Esophagus muscularis mucosa (tissue), 4 donors: ENCODE measurements around the gene FXYD3. TPM values are rescaled to one million over a fixed set of nuclear protein-coding genes. Genes with fewer than 3 reads are reported as not detected.

ENCODE experiments used
- DNase-seq: peaks from one replicate; pipeline ENCODE4 v3.0.0-alpha.2; 2017; ENCODE audit errors: extremely low spot score
- H3K27ac ChIP-seq, 4 donors: fragments of 200-600 bp; sonication (generic); replicated peaks in 1 of 4; 1 replicate in 3 of 4; 2 replicates in 1 of 4; pipeline ENCODE4 v1.5.1; 2016 to 2019; ENCODE audit warnings: mild to moderate bottlenecking in 1 of 4
- H3K27me3 ChIP-seq, 4 donors: fragments of 200-600 bp; sonication (generic); one replicate each; pipeline versions ENCODE4 v1.5.1 to v1.6.0; 2016 to 2019
- H3K36me3 ChIP-seq, 4 donors: fragments of 200-600 bp; sonication (generic); one replicate each; pipeline ENCODE4 v1.5.1; 2016 to 2019
- H3K4me1 ChIP-seq, 4 donors: fragments of 200-600 bp; sonication (generic); one replicate each; pipeline ENCODE4 v1.5.1; 2016 to 2019
- H3K4me3 ChIP-seq, 4 donors: fragments of 200-600 bp; sonication (generic); 1 replicate in 2 of 4; 2 replicates in 2 of 4; pipeline ENCODE4 v1.5.1; 2016 to 2019; ENCODE audit warnings: mild to moderate bottlenecking in 4 of 4, moderate library complexity in 1 of 4
- H3K9me3 ChIP-seq, 4 donors: fragments of 200-600 bp; sonication (generic); 1 replicate in 3 of 4; 2 replicates in 1 of 4; pipeline ENCODE4 v1.5.1; 2016 to 2019
- EP300 ChIP-seq: sonication (generic); formaldehyde crosslinking; IDR thresholded peaks from one replicate; pipeline ENCODE4 v1.6.1; 2017; ENCODE audit warnings: antibody characterized with exemption
- POLR2A ChIP-seq: fragments of 450-650 bp; IDR thresholded peaks from one replicate; pipeline ENCODE4 v1.6.1; 2017; ENCODE audit warnings: antibody characterized with exemption, moderate library complexity, mild to moderate bottlenecking, low read depth
- POLR2AphosphoS5 ChIP-seq, 2 donors: sonication (generic); formaldehyde crosslinking; IDR thresholded peaks; one replicate each; pipeline ENCODE4 v1.6.1; 2017; ENCODE audit warnings: antibody characterized with exemption in 2 of 2
- WGBS: methylation state at CpG from one replicate; pipeline ENCODE4 v1.1.5; 2018; 5-methylcytosine and 5-hydroxymethylcytosine counted together
- intact Hi-C: fragments of 100-400 bp; cut with DNase I; formaldehyde crosslinking; loops from one replicate; pipeline ENCODE4 v1.15.1; 2023
- total RNA-seq, 4 donors: library from RNA; depleted of rRNA; stranded (reverse); fragments of >200 nt; gene quantifications; one replicate each; pipeline versions ENCODE4 v1.1.0 to v1.2.1, GENCODE V29; 2016
- TF ChIP-seq, protein P1 (sequence below), 3 experiments: fragments of 200-600 bp in 2 of 3; fragments of 450-650 bp in 1 of 3; sonication (generic) in 2 of 3; IDR thresholded peaks; one replicate each; pipeline ENCODE4 v1.5.1; 2017 to 2019; ENCODE audit warnings: antibody characterized with exemption in 3 of 3, mild to moderate bottlenecking in 2 of 3, moderate library complexity in 1 of 3

FXYD3 gene
- total RNA-seq, 4 donors from 2014 or later, result 0.83 to 3.8 (median 3.1) TPM

DNA sequence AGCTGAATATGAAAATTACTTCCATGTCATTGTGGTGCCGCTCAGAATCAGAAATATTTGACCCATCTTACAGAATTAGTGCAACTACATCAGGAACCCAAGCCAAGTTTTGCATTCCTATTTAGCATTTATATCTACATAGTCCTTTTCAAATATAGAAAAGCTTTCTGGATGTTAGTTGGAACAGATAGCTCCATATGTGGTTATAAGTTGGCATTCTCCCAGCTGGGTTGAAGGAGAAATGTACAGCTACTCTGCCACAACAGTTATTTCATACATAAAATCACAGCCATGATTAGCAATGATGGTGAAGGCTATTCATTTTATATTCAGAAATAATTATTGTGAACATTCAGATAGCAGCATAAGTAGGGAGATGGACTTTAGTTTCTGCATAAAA, 45.9 kb upstream of the FXYD3 start:
- no peak overlapping the region for H3K4me3 ChIP-seq
- no peak for DNase-seq
- H3K27me3 ChIP-seq, result peaks cover 0 to 23% (median 0%) of the 10 kb centered on the region in 4 donors
- 33% methylated on average over 1 of the region's 1 CpG for WGBS
- no peaks in the 10 kb centered on the region for H3K36me3 ChIP-seq
- peaks cover 0 to 9% (median 7%) of the 10 kb centered on the region in 4 donors for H3K9me3 ChIP-seq
- TF ChIP-seq, protein P1, sequence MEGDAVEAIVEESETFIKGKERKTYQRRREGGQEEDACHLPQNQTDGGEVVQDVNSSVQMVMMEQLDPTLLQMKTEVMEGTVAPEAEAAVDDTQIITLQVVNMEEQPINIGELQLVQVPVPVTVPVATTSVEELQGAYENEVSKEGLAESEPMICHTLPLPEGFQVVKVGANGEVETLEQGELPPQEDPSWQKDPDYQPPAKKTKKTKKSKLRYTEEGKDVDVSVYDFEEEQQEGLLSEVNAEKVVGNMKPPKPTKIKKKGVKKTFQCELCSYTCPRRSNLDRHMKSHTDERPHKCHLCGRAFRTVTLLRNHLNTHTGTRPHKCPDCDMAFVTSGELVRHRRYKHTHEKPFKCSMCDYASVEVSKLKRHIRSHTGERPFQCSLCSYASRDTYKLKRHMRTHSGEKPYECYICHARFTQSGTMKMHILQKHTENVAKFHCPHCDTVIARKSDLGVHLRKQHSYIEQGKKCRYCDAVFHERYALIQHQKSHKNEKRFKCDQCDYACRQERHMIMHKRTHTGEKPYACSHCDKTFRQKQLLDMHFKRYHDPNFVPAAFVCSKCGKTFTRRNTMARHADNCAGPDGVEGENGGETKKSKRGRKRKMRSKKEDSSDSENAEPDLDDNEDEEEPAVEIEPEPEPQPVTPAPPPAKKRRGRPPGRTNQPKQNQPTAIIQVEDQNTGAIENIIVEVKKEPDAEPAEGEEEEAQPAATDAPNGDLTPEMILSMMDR (IDR thresholded peaks at IDR 0.05), result no peak
- H3K4me1 ChIP-seq, result peaks cover 0 to 4% (median 2%) of the 10 kb centered on the region in 4 donors
- intact Hi-C loops, result loop anchor here (5.0 kb wide), 1 partner anchor 73 kb away; the partner anchor contains the start of gene FXYD7
- H3K27ac ChIP-seq, result no peak overlapping the region

DNA sequence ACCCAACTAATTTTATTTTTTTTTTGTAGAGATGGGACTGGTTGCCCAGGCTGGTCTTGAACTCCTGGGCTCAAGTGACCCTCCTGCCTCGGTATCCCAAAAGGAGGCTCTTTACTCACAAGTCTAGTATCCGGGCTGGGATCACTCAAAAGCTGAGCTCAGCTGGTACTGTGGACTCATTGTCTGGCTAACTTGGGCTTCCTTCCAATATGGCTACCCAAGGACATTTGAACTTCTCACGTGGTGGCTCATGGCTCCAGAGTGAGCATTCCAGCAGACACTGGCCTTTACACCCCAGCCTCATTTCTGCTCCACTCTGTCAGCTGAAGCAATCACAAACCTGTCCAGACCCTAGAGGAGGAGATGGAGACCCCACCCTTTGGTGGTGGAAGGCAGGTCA, 45.2 kb upstream of the FXYD3 start:
- no peak for DNase-seq
- Histone ChIP-seq H3K9me3 (peaks cover 0 to 9% (median 7%) of the 10 kb centered on the region in 4 donors), H3K27ac (no peak overlapping the region), H3K4me3 (no peak overlapping the region), H3K27me3 (peaks cover 0 to 19% (median 0%) of the 10 kb centered on the region in 4 donors), H3K4me1 (peaks cover 0 to 4% (median 2%) of the 10 kb centered on the region in 4 donors), H3K36me3 (no peaks in the 10 kb centered on the region)
- intact Hi-C loops, result no loop called here
- WGBS, result 83% methylated on average over 3 of the region's 3 CpGs
- no peak for TF ChIP-seq POLR2AphosphoS5 (IDR thresholded peaks at IDR 0.05)
- TF ChIP-seq, protein P1 (IDR thresholded peaks at IDR 0.05), result no peak
- TF ChIP-seq EP300, result no peak
- TF ChIP-seq POLR2A, result no peak

DNA sequence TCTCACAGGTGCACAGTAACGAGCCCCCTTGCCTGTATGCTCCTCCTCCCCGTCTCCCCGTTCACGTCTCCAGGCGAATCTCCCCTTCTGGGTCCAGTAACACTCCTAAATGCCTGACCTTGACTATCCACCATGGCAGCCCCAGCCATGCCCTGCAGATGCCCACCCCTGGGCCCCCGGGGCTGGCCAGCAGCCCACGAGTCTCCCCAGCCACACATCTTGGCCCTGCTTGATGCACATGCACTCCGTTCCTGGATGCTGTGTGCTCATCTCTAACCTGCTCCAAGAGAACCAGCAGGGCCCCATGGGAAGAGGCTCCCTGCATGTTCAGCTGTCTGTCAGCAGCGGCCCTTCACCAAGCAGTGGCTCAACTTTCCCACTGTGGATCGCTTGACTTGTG, 42.1 kb upstream of the FXYD3 start:
- Histone ChIP-seq H3K4me1 (no peaks in the 10 kb centered on the region), H3K36me3 (no peaks in the 10 kb centered on the region), H3K9me3 (peaks cover 0 to 9% (median 7%) of the 10 kb centered on the region in 4 donors), H3K27ac (no peak overlapping the region), H3K4me3 (no peak overlapping the region), H3K27me3 (peaks cover 0 to 2% (median 0%) of the 10 kb centered on the region in 4 donors)
- TF ChIP-seq POLR2A (no peak), POLR2AphosphoS5 (IDR thresholded peaks at IDR 0.05) (no peak), EP300 (no peak)
- TF ChIP-seq, protein P1 (IDR thresholded peaks at IDR 0.05), result no peak
- intact Hi-C loops, result no loop called here
- 71% methylated on average over 8 of the region's 10 CpGs for WGBS
- DNase-seq, result no peak

DNA sequence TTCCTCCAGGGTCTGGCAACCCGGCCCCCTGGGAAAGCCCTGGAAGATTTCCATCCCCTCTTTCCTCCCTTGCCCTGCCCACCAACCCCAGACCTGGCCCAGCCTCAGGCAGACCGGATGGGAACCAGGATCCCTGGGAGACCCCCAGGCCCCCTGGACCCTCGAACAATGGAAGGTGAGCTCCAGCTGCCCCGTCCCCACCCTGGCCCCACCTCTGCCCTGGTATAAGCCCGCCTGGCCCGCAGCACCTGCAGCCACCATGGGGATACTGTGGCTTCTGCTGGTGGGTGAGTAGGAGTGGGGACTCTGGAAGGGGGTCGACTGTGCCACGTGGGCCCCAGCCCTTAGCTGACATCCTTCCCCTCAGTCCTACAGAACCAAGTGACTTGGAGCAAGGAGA, 41.7 kb upstream of the FXYD3 start:
- Histone ChIP-seq H3K9me3 (peaks cover 0 to 9% (median 7%) of the 10 kb centered on the region in 4 donors), H3K27me3 (no peaks in the 10 kb centered on the region), H3K36me3 (no peaks in the 10 kb centered on the region), H3K4me3 (no peak overlapping the region), H3K27ac (no peak overlapping the region), H3K4me1 (no peaks in the 10 kb centered on the region)
- 88% methylated on average over 6 of the region's 8 CpGs for WGBS
- TF ChIP-seq POLR2A (no peak), POLR2AphosphoS5 (IDR thresholded peaks at IDR 0.05) (no peak), EP300 (no peak)
- TF ChIP-seq, protein P1 (IDR thresholded peaks at IDR 0.05), result no peak
- intact Hi-C loops, result no loop called here
- no peak for DNase-seq
